Measurements from ENCODE around the gene ETV7. TPM values are rescaled to one million over a fixed set of nuclear protein-coding genes. Genes with fewer than 3 reads are reported as not detected.

Gene ETV7
- total and polyA plus RNA-seq, 2 donors (not counting 1 experiment from before 2014, with no cell fraction given): 0.96 to 2.0 TPM

DNA sequence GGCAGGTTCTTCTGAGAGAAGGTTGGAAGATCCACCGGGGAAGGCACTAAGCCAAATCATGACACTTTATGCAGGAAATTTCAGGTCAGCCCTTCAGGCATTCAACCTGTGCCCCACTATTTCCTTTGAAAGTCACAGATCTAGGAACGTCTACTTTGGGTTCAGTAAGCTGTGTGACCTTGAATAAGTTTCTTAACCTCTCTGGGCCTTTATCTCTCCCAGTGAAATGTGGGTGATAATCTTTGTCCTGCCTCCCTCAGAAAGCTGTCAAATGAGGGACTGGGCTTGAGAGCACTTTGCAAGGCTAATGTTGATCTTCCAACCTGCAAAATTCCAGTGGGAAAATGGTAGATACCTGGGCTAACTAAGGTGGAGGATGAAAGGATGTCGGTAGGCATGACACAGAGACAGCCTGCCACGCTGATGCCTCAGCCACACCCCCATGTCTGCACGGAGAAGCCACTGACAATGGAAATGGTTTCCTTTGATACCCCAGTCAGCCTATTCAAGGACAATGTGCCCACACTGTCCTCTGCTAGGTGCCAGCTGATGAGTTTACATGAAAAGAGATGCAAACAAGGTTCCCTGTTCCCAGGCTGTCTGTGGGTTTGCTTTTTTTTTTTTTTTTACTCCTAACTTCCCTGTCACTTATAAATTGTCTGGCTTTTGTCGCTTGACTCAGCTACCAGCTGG lies 60.1 kb downstream of the ETV7 start:
- ChIA-PET CTCF (interaction anchor here (1.0 to 2.6 kb wide), 6 partner anchors 8 to 22 kb away, joined by 3 to 9 read pairs (median 4); no protein-coding TSS in a partner anchor), POLR2A (no interaction called here)
- DNase-seq: no peak
- Histone ChIP-seq H2AFZ (ENCODE audit: insufficient read depth, low read depth, low read length, poor library complexity, severe bottlenecking) (no peak overlapping the region), H4K20me1 (ENCODE audit: control insufficient read depth, insufficient read depth, low read length, poor library complexity, severe bottlenecking) (no peaks in the 10 kb centered on the region), H3K27me3 (replicated peaks in 1 of 4; ENCODE audit: control extremely low read depth in 1 of 4, control insufficient read depth in 3 of 4, insufficient read depth in 4 of 4, low read length in 3 of 4) (peaks cover 0 to 3% (median 0%) of the 10 kb centered on the region in 4 experiments), H3K4me3 (ENCODE audit: control extremely low read depth in 1 of 5, extremely low read depth in 1 of 5, insufficient read depth in 1 of 5, low read depth in 2 of 5, low read length in 4 of 5) (no peak overlapping the region), H3K4me1 (ENCODE audit: control insufficient read depth in 2 of 2, insufficient read depth in 2 of 2, low read length in 2 of 2) (no peaks in the 10 kb centered on the region), H3K36me3 (replicated peaks in 1 of 2; ENCODE audit: control extremely low read depth in 1 of 2, control insufficient read depth in 1 of 2, extremely low read depth in 1 of 2, insufficient read depth in 2 of 2, low read length in 1 of 2) (no peaks in the 10 kb centered on the region), H3K27ac (ENCODE audit: low read length in 2 of 2) (no peak overlapping the region), H3K9me3 (ENCODE audit: control extremely low read depth in 1 of 3, control insufficient read depth in 2 of 3, insufficient read depth in 1 of 3, low read length in 2 of 3) (no peaks in the 10 kb centered on the region), H3K79me2 (ENCODE audit: control insufficient read depth, insufficient read depth, low read length) (no peaks in the 10 kb centered on the region), H3K4me2 (replicated peaks; ENCODE audit: low read depth, low read length, poor library complexity, severe bottlenecking) (no peak overlapping the region), H3K9ac (ENCODE audit: low read length) (no peak overlapping the region)
- no peak overlapping the region for H3K27ac Mint-ChIP-seq
- no peaks in the 10 kb centered on the region for H3K9me3 Mint-ChIP-seq (ENCODE audit: insufficient read depth)
- 60% methylated on average over 4 of the region's 6 CpGs for WGBS (ENCODE audit: insufficient coverage)
- H3K4me1 Mint-ChIP-seq: peaks cover 2% of the 10 kb centered on the region
- no peak for ATAC-seq (ENCODE audit: low read depth)
- peaks cover 16% of the 10 kb centered on the region for H3K27me3 Mint-ChIP-seq
- TF ChIP-seq, protein P1, sequence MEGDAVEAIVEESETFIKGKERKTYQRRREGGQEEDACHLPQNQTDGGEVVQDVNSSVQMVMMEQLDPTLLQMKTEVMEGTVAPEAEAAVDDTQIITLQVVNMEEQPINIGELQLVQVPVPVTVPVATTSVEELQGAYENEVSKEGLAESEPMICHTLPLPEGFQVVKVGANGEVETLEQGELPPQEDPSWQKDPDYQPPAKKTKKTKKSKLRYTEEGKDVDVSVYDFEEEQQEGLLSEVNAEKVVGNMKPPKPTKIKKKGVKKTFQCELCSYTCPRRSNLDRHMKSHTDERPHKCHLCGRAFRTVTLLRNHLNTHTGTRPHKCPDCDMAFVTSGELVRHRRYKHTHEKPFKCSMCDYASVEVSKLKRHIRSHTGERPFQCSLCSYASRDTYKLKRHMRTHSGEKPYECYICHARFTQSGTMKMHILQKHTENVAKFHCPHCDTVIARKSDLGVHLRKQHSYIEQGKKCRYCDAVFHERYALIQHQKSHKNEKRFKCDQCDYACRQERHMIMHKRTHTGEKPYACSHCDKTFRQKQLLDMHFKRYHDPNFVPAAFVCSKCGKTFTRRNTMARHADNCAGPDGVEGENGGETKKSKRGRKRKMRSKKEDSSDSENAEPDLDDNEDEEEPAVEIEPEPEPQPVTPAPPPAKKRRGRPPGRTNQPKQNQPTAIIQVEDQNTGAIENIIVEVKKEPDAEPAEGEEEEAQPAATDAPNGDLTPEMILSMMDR (IDR thresholded peaks at IDR 0.05): no peak
- no peak for TF ChIP-seq EZH2 (IDR thresholded peaks at IDR 0.05; ENCODE audit: borderline replicate concordance, insufficient read depth, low read depth, low read length, poor library complexity, severe bottlenecking)
- no peak overlapping the region for H3K4me3 Mint-ChIP-seq
- intact Hi-C loops (cut with micrococcal nuclease): no loop called here

GRCh38 chr6:36326356-36326995 lies 61.0 kb downstream of the ETV7 start:
- H3K9me3 Mint-ChIP-seq (ENCODE audit: insufficient read depth): no peaks in the 10 kb centered on the region
- Histone ChIP-seq H3K27ac (ENCODE audit: low read length in 2 of 2) (no peak overlapping the region), H3K27me3 (replicated peaks in 1 of 4; ENCODE audit: control extremely low read depth in 1 of 4, control insufficient read depth in 3 of 4, insufficient read depth in 4 of 4, low read length in 3 of 4) (peaks cover 0 to 3% (median 0%) of the 10 kb centered on the region in 4 experiments), H3K9ac (ENCODE audit: low read length) (no peak overlapping the region), H3K4me3 (ENCODE audit: control extremely low read depth in 1 of 5, extremely low read depth in 1 of 5, insufficient read depth in 1 of 5, low read depth in 2 of 5, low read length in 4 of 5) (no peak overlapping the region), H3K36me3 (replicated peaks in 1 of 2; ENCODE audit: control extremely low read depth in 1 of 2, control insufficient read depth in 1 of 2, extremely low read depth in 1 of 2, insufficient read depth in 2 of 2, low read length in 1 of 2) (no peaks in the 10 kb centered on the region), H3K4me2 (replicated peaks; ENCODE audit: low read depth, low read length, poor library complexity, severe bottlenecking) (no peak overlapping the region), H2AFZ (ENCODE audit: insufficient read depth, low read depth, low read length, poor library complexity, severe bottlenecking) (no peak overlapping the region), H3K4me1 (ENCODE audit: control insufficient read depth in 2 of 2, insufficient read depth in 2 of 2, low read length in 2 of 2) (no peaks in the 10 kb centered on the region), H4K20me1 (ENCODE audit: control insufficient read depth, insufficient read depth, low read length, poor library complexity, severe bottlenecking) (no peaks in the 10 kb centered on the region), H3K79me2 (ENCODE audit: control insufficient read depth, insufficient read depth, low read length) (no peaks in the 10 kb centered on the region), H3K9me3 (ENCODE audit: control extremely low read depth in 1 of 3, control insufficient read depth in 2 of 3, insufficient read depth in 1 of 3, low read length in 2 of 3) (no peaks in the 10 kb centered on the region)
- peaks cover 11% of the 10 kb centered on the region for H3K27me3 Mint-ChIP-seq
- no peak overlapping the region for H3K4me3 Mint-ChIP-seq
- TF ChIP-seq EZH2 (IDR thresholded peaks at IDR 0.05; ENCODE audit: borderline replicate concordance, insufficient read depth, low read depth, low read length, poor library complexity, severe bottlenecking): no peak
- TF ChIP-seq, protein P1 (IDR thresholded peaks at IDR 0.05): no peak
- 49% methylated on average over 6 of the region's 7 CpGs for WGBS (ENCODE audit: insufficient coverage)
- ChIA-PET CTCF (interaction anchor here (1.3 to 2.6 kb wide), 3 partner anchors 14 to 21 kb away, joined by 3 to 9 read pairs (median 4); no protein-coding TSS in a partner anchor), POLR2A (no interaction called here)
- no peak overlapping the region for H3K27ac Mint-ChIP-seq
- intact Hi-C loops (cut with micrococcal nuclease): no loop called here
- peaks cover 2% of the 10 kb centered on the region for H3K4me1 Mint-ChIP-seq
- DNase-seq (no peak), ATAC-seq (ENCODE audit: low read depth) (no peak)

All from B cell (primary cell).